Sciatic nerve (tissue), 2 donors: ENCODE measurements around the gene ATL2. TPM values are rescaled to one million over a fixed set of nuclear protein-coding genes. Genes with fewer than 3 reads are reported as not detected.
"Not testable (repeated sequence)": the region's sequence is repeated elsewhere in the genome, so short reads cannot be mapped to it uniquely, and the experiment has no call there.

Source experiments
- ATAC-seq: fragments of 200-7000 bp; cut with Tn5 transposase; one replicate; pipeline ENCODE4 v1.9.1; 2020; ENCODE audit warnings: mild to moderate bottlenecking, moderate library complexity
- DNase-seq: peaks from one replicate; pipeline ENCODE4 v3.0.0-alpha.2; 2020; ENCODE audit warnings: low spot score
- intact Hi-C: fragments of 100-400 bp; cut with DNase I; formaldehyde crosslinking; loops from one replicate; pipeline ENCODE4 v1.14.2; 2022
- total RNA-seq: library from RNA; stranded (reverse); fragmentation: NEBNext Ultra II Directional; extraction: Animal tissue kit (Norgen Biotek cat#: 25700); gene quantifications from one replicate; pipeline ENCODE4 v1.2.1, GENCODE V29; 2021
- donor health status: DM: no; HTN: no; CAD: no.
- donor health status: DM: no; HTN: no; CAD: no.

Gene ATL2
- total RNA-seq, 1 donor from 2014 or later, result 54.5 TPM

GRCh38 chr2:38262069-38262871 is 114.8 kb downstream of the ATL2 start:
- intact Hi-C loops, result no loop called here
- ATAC-seq (peak; percentile 69), DNase-seq (no peak)

GRCh38 chr2:38261569-38262068 is 115.5 kb downstream of the ATL2 start:
- ATAC-seq, result peak; percentile 20
- no peak for DNase-seq
- intact Hi-C loops, result no loop called here

GRCh38 chr2:38260972-38261371 is 116.1 kb downstream of the ATL2 start:
- peak; percentile 61 for ATAC-seq

GRCh38 chr2:38260469-38260868 is 116.6 kb downstream of the ATL2 start:
- ATAC-seq (peak; percentile 53), DNase-seq (no peak)
- intact Hi-C loops, result no loop called here

More at GRCh38 chr2:38260972-38261371, 116.1 kb downstream of the ATL2 start:
- intact Hi-C loops, result no loop called here
- no peak for DNase-seq

- ATAC-seq, result no peak
- no peak for DNase-seq
- intact Hi-C loops, result no loop called here
These were observed 117.8 kb downstream of the ATL2 start for GRCh38 chr2:38259311-38259710.

GRCh38 chr2:38257680-38258079 is 119.4 kb downstream of the ATL2 start:
- ATAC-seq, DNase-seq, intact Hi-C loops: not testable (repeated sequence)

- DNase-seq, result no peak
- intact Hi-C loops, result no loop called here
- no peak for ATAC-seq
These were observed 120.5 kb downstream of the ATL2 start for GRCh38 chr2:38256610-38257009.

- ATAC-seq (no peak), DNase-seq (no peak)
- intact Hi-C loops, result no loop called here
These were observed 121.9 kb downstream of the ATL2 start for GRCh38 chr2:38255211-38255610.

- intact Hi-C loops, result no loop called here
- DNase-seq, result no peak
- ATAC-seq, result no peak
These were observed 122.3 kb downstream of the ATL2 start for GRCh38 chr2:38254796-38255195.

GRCh38 chr2:38251940-38252339 is 125.1 kb downstream of the ATL2 start:
- DNase-seq (no peak), ATAC-seq (no peak)
- intact Hi-C loops, result no loop called here

- DNase-seq, result no peak
- ATAC-seq, result no peak
- intact Hi-C loops, result no loop called here
These were observed 128.4 kb downstream of the ATL2 start for GRCh38 chr2:38248707-38249106.

GRCh38 chr2:38248255-38248654 is 128.8 kb downstream of the ATL2 start:
- peak; percentile 68 for ATAC-seq
- intact Hi-C loops, result no loop called here
- no peak for DNase-seq

- DNase-seq, result no peak
These were observed 131.0 kb downstream of the ATL2 start for GRCh38 chr2:38246105-38246504.

GRCh38 chr2:38245114-38245641 is 131.9 kb downstream of the ATL2 start:
- ATAC-seq (no peak), DNase-seq (no peak)
- intact Hi-C loops, result no loop called here

More at GRCh38 chr2:38246105-38246504, 131.0 kb downstream of the ATL2 start:
- peak; percentile 38 for ATAC-seq
- intact Hi-C loops, result no loop called here

GRCh38 chr2:38244301-38244700 is 132.8 kb downstream of the ATL2 start:
- no peak for DNase-seq
- intact Hi-C loops, result no loop called here
- no peak for ATAC-seq

Other genes with a start within 250 kb of the ATL2 start
- 50.2 TPM for gene HNRNPLL, start 225.7 kb upstream of the ATL2 start, total RNA-seq